ENCODE data around the gene GALR2.
"Not testable (repeated sequence)": the region's sequence is repeated elsewhere in the genome, so short reads cannot be mapped to it uniquely, and the experiment has no call there.

The GALR2 gene

DNA sequence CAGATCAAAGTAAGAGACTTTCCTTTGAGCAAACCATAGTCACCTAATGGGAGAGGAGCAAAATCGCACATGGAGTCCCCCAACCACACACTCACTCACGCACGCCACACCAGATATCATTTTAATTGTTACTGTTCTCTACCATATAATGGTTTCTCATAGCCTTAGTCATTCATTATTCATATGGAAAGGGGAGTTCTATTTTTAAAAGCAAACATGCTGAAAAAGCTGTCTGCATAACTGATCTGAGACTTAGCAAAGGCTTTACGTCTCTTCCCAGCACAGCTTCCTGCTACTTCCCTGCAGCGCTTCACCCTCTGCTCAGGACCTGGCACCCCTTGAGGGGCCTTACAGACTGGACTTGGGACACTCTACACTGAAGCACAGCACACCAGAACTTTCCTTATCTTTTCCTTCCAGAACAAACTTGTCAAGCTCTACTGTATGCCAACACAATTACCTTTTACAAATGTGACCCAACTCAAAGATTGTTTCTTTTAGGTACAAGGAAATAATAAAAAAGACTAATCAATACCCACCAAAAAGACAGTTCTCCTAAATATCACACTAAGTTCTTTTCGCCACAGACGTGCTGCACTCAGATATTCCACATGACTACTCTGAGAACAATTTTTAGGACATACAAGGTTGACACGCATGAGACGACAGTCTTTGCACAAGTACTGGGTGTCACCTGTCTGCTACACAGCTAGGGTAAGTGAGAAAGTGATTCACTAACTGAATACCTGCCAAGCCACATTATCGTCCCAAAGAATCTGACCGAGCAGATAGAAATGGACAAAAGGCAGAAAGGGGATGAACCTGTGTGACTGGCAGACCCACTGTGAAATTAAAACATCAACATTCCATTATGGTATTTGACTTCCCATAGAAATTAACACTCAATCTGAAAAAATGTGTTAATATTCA, 23.8 kb upstream of the GALR2 start:
- no peak for DNase-seq

DNA sequence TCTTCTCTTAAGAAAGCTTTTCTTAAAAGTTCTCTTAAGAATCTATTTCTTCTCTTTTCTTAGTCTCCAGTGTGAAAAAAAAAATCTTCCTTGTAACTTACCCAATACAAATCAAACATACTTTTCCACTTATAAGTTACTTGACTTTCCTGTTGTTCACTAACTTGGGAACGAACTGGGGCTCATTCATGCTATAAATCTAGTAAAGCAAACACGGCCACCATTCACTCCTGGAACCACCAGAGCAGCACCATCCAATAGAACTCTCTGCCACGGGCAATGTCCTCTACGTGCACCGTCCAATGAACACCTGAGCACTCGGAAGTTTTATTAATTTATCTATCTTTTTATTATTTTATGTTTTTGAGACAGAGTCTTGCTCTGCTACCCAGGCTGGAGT, 23.0 kb upstream of the GALR2 start:
- DNase-seq, result no peak

DNA sequence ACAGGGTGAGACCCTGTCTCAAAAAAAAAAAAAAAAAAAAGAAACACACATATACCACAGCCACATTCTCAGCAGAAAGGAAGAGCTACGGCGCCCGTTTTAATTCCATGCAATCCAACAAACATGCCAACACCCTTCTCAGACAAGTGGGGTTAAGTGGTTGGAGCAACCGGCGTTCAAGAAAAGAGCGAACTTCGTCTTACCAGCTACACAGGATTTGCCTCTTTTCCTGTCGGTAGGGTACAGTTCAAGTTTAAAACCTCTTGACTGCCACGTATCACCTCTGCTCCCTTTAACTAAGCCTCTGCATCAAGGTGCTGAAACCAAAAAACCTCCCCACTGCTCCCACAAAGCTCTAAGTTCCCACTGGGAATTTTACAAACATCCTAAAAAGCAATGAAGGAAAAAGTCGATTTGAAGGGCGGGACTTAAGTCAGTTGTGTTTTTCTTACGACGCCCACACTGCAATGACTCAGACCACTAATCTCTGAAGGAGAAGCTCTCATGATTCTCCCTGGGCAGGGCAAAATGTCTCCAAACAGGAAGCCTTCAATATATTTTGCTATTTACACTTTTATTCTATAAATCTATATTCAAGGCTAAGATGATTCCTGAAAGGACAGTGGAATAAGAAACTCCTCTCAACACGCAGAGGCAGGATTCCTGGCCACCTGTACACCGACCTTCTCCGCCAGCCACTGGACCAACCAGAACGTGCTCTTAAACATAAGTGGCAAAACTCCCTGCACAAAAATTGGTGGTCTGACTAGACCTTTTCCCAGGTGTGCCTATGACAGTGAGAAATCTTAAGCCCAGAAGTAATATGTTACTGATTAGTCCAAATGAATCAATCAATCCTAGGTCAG, 21.1 kb upstream of the GALR2 start:
- DNase-seq, result no peak

DNA sequence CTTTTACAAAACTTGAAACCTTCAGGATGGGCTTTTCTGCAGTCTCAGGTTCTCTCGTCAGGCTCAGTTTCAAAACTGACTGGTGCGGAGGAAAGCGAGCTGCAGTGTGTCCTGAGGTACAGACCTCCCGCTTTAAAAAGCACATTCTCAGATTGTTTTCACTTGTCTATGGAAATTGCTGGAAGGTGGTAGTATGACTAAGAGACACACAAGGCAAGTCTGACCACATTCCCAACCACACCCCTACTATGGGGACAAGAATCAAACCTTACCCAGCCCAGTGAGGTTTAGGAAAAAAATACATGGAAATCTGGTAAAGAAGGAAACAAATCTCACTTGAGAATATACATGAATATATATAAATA, 20.5 kb upstream of the GALR2 start:
- no peak for DNase-seq

DNA sequence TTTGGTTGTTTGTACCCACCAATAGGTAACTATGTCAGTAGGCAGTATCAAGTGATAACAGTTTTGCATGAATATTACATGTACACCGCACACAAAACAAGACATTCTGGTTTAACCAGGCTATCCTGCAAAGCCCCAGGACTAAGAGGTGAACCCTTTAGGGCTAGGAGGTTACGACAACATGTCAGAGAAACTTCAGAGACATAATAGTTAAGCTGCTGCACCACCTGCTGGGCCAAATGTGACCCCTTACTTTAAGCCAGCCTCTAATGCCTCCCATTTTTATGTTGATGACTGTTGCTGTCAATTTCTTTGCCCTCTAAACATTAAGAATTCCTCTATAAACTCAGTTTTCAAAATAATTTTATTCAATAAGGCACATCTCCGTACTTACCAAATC, 17.7 kb upstream of the GALR2 start:
- no peak for DNase-seq

DNA sequence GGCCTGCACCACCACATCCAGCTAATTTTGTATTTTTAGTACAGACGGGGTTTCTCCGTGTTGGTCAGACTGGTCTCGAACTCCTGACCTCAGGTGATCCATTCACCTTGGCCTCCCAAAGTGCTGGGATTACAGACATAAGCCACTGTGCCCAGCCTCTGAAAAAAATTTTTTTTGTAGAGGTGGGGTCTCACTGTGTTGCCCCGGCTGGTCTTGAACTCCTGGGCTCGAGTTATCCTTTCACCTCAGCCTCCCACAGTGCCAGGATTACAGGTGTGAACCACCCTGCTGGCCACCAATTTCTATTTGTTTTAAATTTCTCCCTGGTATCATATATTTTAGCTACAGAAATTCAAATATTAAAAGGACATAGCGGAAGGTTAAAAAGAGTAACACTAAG, 16.3 kb upstream of the GALR2 start:
- not testable (repeated sequence) for DNase-seq

DNA sequence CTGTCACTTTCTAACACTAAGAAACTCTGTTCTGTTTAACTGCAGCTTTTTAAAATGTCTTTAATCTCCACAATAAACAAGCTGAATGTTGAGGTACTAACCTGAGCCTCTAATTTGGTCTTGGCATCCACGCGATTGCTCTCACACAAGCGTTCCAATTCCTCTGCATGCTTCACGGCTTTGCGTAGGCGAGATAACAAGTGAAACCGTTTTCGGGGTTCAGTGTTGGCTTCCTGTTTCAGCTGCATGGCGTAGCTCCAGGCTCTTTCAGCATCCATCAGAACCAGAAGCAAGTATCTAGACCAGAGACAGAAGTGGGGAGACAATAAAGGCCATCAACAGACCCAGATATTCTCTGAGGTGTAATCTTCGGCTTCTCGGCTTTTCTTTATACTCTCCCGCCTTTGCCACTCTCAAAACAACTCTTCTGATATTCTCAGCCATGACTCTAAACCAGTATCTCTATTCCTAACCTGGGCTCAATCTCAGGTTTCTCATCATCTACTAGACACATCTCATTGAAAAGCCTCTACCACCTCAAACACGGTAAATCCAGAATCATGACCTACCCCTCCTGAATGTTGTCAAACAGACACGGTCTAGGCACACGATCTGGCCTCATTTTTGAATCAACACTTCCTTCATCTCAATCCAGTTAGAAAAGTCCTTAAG, 10.6 kb upstream of the GALR2 start:
- DNase-seq, result peak; percentile 84

DNA sequence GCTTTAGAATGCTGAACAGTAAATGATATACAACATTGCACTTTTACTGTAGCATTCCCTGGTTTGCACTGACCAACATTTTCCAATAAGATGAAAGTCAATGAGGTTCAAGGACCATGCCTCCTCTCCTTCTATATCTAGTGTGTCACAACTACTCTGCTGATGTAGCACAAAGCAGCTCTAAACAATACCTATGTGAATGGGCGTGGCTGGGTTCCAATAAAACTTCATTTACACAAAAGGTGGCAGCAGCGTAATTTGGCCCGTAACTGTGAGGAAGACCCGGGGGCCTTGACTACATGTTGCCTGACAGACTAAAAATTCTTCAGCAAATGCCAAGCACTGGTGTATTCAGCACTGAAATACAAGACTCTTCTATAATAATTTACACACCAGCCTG, 8.8 kb upstream of the GALR2 start:
- no peak for DNase-seq

DNA sequence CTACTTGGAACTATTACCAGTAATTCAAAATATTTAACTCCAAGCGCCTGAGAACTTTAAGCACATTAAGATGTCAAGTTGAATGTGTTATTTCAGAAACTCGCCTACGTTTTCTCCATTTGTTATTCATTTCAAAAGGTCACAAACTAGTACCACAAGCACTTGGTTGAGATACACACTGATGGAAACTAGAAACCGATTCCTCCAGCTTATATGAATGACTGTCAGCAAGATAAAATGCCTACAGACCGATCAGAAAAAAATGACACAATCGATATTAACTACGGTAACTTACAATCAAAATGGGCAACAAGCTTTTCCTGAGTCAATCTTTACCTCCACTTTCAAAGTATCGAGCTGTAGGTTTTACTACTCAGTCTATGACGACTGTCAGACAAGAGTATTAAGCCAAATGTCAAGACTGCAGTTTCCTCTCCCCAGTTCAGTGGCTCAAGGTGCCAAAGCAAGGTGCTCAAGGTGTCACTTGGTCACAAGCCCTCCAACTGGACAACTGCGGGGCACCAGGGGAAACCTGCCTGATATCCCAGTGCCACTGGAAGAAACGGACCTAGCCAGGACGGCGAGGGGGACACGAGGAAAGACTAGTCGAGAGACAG, 2.9 kb upstream of the GALR2 start:
- peak; percentile 74 for DNase-seq

DNA sequence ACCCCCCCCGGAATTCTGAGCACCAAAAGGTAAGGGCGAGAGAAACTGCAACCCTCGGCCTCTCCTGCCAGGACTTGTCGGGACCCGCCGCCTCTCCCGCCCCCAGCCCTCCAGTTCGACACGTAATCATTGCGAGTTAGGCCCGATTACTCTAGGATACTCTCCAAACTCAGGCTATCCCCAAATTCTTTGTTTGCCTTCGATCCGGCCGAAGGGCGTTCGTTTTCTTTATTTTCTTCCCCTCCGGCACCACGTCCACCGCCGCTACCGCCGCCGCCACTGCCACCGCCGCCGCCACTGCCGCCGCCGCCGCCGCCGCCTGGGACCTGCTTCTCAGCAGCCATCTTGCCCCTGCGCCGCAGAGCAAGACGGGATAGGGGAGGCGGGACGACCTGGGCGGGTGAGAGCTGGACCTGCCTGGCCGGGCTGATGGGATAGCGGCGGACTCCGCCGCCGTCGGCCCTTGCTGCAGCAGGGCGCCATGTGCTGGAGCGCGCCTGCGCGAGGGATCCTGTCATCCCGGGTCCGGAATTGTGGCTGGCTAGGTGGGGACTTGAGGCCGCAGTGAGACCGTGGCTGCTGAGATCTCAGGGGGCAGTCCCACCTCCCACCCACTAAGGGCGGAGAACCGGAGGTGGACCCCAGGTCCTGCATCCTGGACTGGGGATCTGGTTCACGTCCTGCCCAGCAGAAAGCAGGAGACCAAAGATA, 2.3 kb upstream of the GALR2 start, which contains the start of gene SRP68:
Gene SRP68 (minus strand): TSS at position 370 of the 711 bp plus-strand sequence. CDS start 26 bp downstream, at position 344.
- DNase-seq, result peak; percentile 95

DNA sequence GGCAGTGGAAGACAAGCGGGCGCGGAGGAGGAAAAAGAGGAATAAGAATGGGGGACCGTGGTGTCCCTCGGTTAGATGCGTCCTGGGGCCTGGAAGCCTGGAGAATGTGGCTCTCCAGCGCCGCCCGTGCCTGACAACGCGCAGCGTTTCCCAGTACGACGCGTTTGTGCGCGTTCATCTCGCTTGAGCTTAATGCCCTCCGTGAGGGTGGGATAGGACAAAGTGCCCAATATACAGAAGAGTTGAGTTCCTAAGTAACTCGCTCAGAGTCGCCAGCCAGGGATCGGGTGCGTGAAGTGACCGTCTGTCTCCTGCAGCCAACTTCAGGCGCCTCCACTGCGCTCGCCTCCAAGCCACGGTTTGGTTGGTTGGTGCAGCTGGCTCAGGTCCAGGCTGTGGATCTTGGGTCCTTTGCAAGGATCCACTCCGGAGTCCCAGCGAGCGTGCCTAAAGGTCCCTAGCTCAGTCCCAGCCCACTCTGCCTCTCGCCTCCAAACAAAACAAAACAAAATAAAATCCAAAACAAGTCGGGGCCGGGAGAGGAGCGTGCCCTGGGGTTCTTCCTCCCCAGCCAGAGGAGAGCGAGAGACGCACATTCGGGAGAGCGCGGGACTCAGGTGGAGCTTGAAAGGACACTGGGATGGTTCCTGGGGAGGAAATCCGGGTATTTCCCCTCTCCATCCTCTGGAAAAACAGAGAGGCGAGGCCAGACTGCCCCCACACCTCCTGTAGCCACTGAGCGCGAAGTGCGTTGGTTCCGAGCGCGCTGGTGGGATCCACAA, 974 bp downstream of the GALR2 start:
- no peak for DNase-seq

DNA sequence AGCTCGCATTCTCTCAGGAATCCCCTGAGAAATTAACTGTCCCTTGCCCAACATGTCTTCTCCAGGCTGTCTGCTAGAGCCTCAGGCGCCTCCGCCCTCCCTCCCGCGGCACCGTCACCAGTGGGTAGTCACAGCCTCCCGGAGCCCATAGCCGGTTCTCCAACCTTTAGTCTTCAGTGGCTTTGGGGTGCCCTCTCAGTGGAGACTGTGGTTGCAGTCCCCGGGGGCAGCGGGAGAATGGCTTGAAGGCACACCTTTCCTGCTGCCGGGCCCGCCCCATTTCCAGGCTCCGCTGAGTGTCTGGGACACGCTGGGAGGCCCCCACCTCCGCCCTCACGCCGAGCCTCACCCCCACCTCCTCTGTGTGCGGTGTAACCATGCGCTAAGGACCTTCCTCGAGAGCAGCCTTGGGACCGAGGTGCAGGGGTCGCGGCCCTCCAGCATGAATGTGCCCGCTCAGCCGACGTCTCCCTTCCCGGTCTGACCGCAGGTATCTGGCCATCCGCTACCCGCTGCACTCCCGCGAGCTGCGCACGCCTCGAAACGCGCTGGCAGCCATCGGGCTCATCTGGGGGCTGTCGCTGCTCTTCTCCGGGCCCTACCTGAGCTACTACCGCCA, 1.7 kb downstream of the GALR2 start:
- DNase-seq, result no peak

DNA sequence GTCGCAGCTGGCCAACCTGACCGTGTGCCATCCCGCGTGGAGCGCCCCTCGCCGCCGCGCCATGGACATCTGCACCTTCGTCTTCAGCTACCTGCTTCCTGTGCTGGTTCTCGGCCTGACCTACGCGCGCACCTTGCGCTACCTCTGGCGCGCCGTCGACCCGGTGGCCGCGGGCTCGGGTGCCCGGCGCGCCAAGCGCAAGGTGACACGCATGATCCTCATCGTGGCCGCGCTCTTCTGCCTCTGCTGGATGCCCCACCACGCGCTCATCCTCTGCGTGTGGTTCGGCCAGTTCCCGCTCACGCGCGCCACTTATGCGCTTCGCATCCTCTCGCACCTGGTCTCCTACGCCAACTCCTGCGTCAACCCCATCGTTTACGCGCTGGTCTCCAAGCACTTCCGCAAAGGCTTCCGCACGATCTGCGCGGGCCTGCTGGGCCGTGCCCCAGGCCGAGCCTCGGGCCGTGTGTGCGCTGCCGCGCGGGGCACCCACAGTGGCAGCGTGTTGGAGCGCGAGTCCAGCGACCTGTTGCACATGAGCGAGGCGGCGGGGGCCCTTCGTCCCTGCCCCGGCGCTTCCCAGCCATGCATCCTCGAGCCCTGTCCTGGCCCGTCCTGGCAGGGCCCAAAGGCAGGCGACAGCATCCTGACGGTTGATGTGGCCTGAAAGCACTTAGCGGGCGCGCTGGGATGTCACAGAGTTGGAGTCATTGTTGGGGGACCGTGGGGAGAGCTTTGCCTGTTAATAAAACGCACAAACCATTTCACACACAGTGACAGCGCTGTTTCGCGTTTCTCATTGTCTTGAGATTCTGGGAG, 2.4 kb downstream of the GALR2 start:
- DNase-seq, result peak; percentile 74

DNA sequence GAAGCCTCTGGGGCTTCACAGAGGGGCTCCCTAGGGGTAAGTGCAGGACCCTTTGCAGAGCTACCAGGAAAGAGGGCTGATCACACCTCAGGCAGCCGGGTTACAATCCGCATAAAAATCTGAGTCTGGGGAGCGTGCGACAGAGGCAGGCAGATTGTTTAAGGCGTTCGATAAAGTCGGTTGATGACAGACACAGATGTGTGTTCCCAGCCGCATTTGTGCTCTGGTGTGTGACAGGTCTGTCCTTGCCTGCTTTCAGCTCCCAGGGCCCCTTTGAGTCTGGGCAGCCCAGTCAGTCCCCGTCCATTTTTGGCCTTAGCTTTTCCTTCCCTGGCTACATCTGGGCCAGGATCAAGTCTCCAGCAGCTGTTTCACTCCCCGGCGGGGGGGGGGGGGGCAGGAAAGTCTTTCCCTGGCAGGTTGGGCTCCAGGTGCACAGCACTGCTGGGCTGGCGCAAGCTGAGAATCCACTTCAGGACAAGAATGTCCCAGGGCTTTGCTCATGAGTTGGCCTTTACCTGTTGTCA, 3.1 kb downstream of the GALR2 start:
- no peak for DNase-seq

DNA sequence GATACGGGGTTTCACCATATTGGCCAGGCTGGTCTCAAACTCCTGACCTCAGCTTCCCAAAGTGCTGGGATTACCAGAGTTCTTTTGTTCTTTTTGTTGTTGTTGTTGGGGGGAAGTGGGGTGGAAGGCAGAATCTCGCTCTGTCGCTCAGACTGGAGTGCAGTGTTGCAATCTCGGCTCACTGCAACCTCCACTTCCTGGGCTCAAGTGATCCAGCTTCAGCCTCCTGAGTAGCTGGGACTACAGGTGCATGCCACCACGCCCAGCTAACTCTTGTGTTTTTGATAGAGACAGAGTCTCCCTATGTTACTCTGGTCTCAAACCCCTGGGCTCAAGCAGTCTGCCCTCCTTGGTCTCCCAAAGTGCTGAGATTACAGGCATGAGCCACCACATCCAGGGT, 3.8 kb downstream of the GALR2 start:
- not testable (repeated sequence) for DNase-seq

DNA sequence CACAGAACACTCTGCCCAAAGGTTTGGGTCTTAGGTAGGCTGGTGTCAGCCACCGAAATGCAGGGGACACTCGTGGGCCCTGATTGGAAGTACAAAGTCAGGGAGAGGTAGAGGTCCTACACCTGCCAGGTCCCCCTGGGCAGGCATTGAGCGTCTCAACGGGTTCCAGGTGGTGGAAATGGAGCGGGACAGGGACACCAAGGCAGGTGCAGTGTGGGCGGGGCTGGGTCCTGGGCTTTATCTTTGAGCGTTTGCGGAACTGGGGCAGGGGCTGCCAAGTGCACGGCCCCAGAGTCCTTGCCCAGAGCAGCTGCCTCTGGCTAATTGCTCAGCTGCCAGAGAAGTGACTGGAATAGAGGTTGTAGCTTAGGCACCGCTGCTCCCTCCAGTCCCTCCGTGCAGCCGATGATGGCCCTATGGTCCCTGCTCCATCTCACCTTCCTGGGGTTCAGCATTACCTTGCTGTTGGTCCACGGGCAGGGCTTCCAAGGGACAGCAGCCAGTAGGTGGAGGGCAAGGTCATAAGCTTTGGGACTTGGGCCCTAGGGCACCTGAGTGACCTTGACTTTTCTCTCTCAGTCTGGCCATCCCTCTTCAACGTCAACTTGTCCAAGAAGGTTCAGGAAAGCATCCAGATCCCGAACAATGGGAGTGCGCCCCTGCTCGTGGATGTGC, 4.4 kb downstream of the GALR2 start, which contains the start of gene ZACN:
Gene ZACN (plus strand): TSS at position 323 of the 675 bp plus-strand sequence. CDS start 83 bp downstream, at position 406.
- DNase-seq, result no peak

DNA sequence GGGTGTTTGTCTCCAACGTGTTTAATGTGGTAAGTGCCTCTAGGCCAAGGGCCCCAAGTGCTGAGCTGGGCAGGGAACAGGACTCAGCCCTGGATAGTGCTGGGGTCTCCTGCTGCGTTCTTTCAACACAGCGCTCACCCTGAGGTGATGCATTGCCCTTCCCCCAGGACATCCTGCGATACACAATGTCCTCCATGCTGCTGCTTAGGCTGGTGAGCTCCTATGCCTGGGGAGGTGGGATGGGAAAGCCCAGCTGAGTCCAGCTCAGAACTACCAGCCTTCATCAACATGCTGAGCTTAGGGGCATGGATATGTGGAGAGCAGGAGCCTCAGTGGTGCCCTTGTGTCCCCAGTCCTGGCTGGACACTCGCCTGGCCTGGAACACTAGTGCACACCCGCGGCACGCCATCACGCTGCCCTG, 5.0 kb downstream of the GALR2 start:
- DNase-seq, result no peak

DNA sequence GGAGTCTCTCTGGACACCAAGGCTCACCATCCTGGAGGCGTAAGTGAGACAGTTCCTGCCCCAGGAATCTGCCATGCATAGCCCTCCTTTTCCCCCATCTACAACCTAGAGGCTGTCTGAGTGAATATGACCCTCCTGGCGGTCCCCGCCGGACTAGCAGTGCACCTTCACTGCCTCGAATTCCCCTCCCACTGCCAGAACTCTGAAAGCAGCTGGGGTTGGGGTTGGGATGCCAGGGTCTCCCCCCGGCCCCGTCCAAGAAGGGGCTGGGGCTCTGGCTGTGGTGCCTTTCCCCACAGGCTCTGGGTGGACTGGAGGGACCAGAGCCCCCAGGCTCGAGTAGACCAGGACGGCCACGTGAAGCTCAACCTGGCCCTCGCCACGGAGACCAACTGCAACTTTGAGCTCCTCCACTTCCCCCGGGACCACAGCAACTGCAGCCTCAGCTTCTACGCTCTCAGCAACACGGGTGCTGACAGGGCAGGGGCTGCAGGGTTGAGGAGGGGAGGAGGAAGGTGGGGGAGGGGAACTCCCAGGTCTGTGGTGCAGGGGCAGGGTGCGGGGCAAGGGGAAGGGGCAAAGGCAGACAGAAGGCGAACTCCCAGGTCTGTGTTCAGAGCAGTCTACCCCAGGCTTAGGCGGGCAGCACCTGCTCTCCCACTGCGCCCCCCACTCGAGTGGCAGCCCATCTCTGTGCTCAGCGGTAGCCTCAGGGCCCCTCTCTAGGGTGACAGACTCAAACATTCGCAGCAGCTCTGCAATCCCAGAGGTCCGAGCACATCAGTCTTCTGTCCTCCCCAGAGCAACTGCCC, 5.6 kb downstream of the GALR2 start:
- no peak for DNase-seq

Data from activated effector memory CD4-positive, alpha-beta T cell treated with anti-CD3 and anti-CD28 coated beads, Interleukin-2, amount 50 U/mL, for 16 hours (primary cell).